Measurements from ENCODE around the gene GSDME.

Gene GSDME

DNA sequence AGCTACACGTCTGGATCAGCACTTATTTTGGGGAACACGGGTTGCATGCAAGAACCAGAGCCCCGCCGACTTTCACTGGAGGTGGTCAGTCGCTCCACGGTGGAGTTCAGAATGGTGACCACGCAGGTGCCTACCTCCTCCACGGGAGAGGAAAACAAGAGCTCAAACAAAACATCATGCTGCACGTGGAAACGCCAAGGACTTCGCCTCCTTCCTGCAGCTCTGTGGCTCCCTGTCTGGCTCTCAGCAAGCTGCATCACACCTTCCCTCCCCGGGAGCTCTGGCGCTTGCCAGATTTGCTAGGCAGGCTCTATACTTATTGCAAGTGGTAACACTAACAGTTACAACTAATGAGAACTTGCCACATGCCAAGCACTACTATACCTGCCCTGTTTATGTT lies 26.0 kb downstream of the GSDME start:
- Histone ChIP-seq H3K4me1 (ENCODE audit: control insufficient read depth in 2 of 2, insufficient read depth in 2 of 2, low read length in 2 of 2) (no peaks in the 10 kb centered on the region), H3K27me3 (ENCODE audit: control insufficient read depth in 2 of 2, insufficient read depth in 2 of 2, low read length in 2 of 2) (no peaks in the 10 kb centered on the region), H3K9ac (ENCODE audit: low read depth in 1 of 2, low read length in 2 of 2) (no peak overlapping the region), H3K36me3 (ENCODE audit: control insufficient read depth in 2 of 2, insufficient read depth in 2 of 2, low read length in 2 of 2) (no peaks in the 10 kb centered on the region), H3K4me3 (ENCODE audit: low read length in 2 of 2) (no peak overlapping the region), H3K27ac (ENCODE audit: low read depth in 2 of 2, low read length in 2 of 2) (no peak overlapping the region), H3K9me3 (ENCODE audit: control insufficient read depth in 2 of 2, low read length in 2 of 2) (no peaks in the 10 kb centered on the region)

DNA sequence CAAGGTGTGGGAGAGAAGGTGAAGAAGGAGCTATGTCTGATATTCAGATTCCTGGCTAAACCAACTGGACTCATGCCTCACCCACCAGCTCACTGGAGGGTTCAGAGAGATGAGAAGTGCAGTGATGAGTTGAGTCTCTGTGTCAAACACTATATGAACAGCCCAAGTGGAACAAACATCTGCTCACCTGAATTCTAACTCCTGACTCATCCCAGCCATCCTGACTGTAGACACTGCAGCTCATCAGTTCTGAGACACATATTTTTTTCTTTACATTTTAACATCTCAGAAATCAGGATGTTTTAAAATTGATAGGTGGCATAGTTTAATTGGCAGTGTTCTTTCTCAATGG lies 27.3 kb downstream of the GSDME start:
- Histone ChIP-seq H3K9me3 (ENCODE audit: control insufficient read depth in 2 of 2, low read length in 2 of 2) (no peaks in the 10 kb centered on the region), H3K4me3 (ENCODE audit: low read length in 2 of 2) (no peak overlapping the region), H3K27ac (ENCODE audit: low read depth in 2 of 2, low read length in 2 of 2) (no peak overlapping the region), H3K9ac (ENCODE audit: low read depth in 1 of 2, low read length in 2 of 2) (no peak overlapping the region), H3K27me3 (ENCODE audit: control insufficient read depth in 2 of 2, insufficient read depth in 2 of 2, low read length in 2 of 2) (no peaks in the 10 kb centered on the region), H3K36me3 (ENCODE audit: control insufficient read depth in 2 of 2, insufficient read depth in 2 of 2, low read length in 2 of 2) (no peaks in the 10 kb centered on the region), H3K4me1 (ENCODE audit: control insufficient read depth in 2 of 2, insufficient read depth in 2 of 2, low read length in 2 of 2) (no peaks in the 10 kb centered on the region)

DNA sequence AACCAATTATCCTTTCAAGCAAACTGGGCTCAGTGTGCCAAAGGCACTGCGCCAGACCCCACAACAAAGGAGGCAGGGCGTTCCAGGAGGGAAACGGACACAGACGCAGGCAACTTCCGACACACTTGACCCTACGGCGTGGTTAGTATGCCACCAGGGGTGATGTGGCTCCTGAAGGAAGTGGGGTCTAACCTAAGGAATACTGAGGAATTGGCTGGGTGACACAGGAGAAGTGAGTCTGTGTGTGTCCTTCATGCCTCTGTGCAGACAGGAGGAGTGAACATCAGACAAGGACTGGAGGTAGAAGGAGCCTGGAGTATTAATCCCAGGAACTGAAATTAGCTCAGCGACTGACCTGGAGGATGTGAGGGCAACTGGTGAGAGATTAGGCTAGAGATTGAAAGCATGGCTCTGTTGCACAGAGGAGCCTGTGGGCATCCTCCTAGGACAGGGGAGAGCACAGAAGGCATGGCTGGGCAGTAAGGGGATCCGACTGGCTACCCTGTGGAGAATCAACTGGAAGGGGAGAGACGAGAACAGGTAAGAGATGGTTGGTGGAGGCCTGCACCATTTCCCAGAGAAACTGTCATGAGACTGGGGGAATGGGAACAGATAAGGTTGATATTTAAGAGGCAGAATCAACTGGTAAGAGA lies 27.8 kb downstream of the GSDME start:
- H3K36me3 ChIP-seq (ENCODE audit: control insufficient read depth in 2 of 2, insufficient read depth in 2 of 2, low read length in 2 of 2), result no peaks in the 10 kb centered on the region
- H3K9ac ChIP-seq (ENCODE audit: low read depth in 1 of 2, low read length in 2 of 2), result no peak overlapping the region
- H3K4me3 ChIP-seq (ENCODE audit: low read length in 2 of 2), result no peak overlapping the region
- H3K4me1 ChIP-seq (ENCODE audit: control insufficient read depth in 2 of 2, insufficient read depth in 2 of 2, low read length in 2 of 2), result no peaks in the 10 kb centered on the region
- H3K27ac ChIP-seq (ENCODE audit: low read depth in 2 of 2, low read length in 2 of 2), result no peak overlapping the region
- no peaks in the 10 kb centered on the region for H3K27me3 ChIP-seq (ENCODE audit: control insufficient read depth in 2 of 2, insufficient read depth in 2 of 2, low read length in 2 of 2)
- H3K9me3 ChIP-seq (ENCODE audit: control insufficient read depth in 2 of 2, low read length in 2 of 2), result no peaks in the 10 kb centered on the region

DNA sequence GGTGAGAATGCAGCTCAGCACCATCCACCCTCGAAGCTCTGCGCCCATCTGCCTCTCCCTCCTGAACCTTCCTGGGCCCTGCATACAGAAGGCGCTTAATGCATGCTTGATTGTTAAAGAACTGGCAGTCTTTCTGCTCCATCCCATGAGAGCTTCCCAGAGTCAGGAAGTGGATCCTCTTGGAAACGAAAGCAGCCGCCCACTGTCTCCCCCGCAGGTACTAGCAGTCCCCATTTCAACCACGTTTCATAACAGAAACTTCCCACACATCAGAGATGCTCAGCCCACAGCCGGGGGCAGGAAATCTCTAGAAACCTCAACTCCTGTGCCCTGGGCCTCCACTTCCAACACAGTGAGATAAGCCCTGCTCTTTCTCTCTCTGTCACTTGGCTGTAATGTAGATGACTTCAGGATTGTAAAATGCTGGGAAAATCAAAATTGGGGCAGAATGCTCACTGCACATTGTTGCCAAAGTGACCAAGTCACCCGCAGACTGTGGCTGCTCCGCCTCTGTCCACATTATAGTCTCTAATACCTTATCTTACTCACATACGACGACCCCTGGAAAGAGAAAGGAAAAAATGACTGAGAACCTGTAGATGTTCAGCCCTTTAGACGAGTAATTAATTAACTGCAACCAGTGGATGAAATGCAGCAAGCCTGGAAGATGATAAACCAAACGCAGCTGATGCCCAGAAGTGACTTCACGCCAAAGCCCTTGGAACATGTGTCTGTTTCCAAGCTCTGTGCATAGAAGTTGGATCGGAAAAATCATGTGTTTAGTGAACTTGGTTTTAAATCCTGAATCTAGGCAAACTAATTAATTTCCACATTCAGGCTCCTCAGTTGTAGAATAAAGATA lies 28.5 kb downstream of the GSDME start:
- Histone ChIP-seq H3K36me3 (ENCODE audit: control insufficient read depth in 2 of 2, insufficient read depth in 2 of 2, low read length in 2 of 2) (no peaks in the 10 kb centered on the region), H3K27ac (ENCODE audit: low read depth in 2 of 2, low read length in 2 of 2) (no peak overlapping the region), H3K9me3 (ENCODE audit: control insufficient read depth in 2 of 2, low read length in 2 of 2) (no peaks in the 10 kb centered on the region), H3K4me1 (ENCODE audit: control insufficient read depth in 2 of 2, insufficient read depth in 2 of 2, low read length in 2 of 2) (no peaks in the 10 kb centered on the region), H3K27me3 (ENCODE audit: control insufficient read depth in 2 of 2, insufficient read depth in 2 of 2, low read length in 2 of 2) (no peaks in the 10 kb centered on the region), H3K4me3 (ENCODE audit: low read length in 2 of 2) (no peak overlapping the region), H3K9ac (ENCODE audit: low read depth in 1 of 2, low read length in 2 of 2) (no peak overlapping the region)

DNA sequence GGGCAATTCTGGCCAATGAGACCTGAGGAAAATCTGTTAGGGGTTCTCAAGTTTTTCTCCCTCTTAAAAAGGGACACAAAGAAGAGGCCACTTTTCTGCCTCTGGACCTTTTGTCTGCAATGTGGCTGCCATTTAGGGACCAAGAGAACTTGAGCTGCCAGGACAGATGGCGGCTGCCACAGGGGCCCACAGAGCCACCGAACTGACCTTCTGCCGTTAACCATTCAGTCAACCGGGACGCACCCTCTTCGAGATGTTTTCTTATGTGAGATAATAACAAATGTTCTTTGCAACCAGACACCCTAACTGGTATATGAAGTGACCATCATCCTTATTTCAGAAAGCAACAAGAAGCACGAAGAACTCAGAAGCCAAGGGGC lies 29.2 kb downstream of the GSDME start:
- Histone ChIP-seq H3K27me3 (ENCODE audit: control insufficient read depth in 2 of 2, insufficient read depth in 2 of 2, low read length in 2 of 2) (no peaks in the 10 kb centered on the region), H3K27ac (ENCODE audit: low read depth in 2 of 2, low read length in 2 of 2) (no peak overlapping the region), H3K4me3 (ENCODE audit: low read length in 2 of 2) (no peak overlapping the region), H3K4me1 (ENCODE audit: control insufficient read depth in 2 of 2, insufficient read depth in 2 of 2, low read length in 2 of 2) (no peaks in the 10 kb centered on the region), H3K9ac (ENCODE audit: low read depth in 1 of 2, low read length in 2 of 2) (no peak overlapping the region), H3K9me3 (ENCODE audit: control insufficient read depth in 2 of 2, low read length in 2 of 2) (no peaks in the 10 kb centered on the region), H3K36me3 (ENCODE audit: control insufficient read depth in 2 of 2, insufficient read depth in 2 of 2, low read length in 2 of 2) (no peaks in the 10 kb centered on the region)

DNA sequence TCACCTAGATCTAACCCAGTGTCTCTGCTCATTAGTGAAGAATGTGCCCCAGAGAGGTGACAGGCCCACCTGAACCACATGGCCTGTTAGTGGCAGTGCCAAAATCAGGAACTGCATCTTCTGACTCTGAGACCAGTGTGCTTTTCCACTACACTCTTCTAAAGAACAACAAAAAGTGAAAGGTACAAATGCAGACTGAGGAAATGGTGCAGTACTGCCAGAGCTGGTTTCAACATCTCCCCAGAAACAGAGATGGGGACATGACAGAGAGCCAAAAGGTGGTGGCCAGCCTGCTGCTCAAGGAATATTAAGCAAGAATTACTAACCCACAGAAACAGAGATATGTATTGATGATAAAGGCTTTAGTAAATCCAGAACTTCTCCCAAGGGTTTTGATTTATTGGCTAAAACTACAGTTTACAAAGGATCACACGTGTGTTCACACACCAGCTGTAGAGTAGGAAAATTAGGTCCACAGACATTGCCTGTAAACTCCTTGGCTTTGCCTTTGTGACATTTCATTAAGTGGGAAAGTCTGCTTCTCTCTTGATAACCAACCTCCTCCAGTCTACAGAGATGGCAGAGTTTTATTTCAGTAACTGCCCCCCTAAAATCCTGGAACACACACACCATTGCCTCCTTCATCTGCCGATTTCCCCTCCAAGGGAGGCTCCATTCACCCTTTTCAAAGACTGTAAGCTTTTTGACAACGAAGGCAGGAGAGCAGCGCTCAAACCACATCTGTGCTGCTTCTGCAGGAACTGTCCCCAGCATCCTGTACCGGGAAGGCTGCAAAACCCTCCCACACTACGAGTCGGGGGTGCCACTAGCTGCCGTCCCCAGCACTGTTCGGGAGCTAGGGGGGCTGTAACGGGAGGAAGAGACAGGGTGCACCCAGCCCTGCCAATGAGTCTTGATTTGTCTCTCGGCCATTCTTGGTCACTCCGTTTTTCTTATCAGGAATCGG lies 29.8 kb downstream of the GSDME start:
- no peak overlapping the region for H3K27ac ChIP-seq (ENCODE audit: low read depth in 2 of 2, low read length in 2 of 2)
- no peak overlapping the region for H3K9ac ChIP-seq (ENCODE audit: low read depth in 1 of 2, low read length in 2 of 2)
- H3K36me3 ChIP-seq (ENCODE audit: control insufficient read depth in 2 of 2, insufficient read depth in 2 of 2, low read length in 2 of 2), result no peaks in the 10 kb centered on the region
- H3K4me1 ChIP-seq (ENCODE audit: control insufficient read depth in 2 of 2, insufficient read depth in 2 of 2, low read length in 2 of 2), result no peaks in the 10 kb centered on the region
- no peaks in the 10 kb centered on the region for H3K9me3 ChIP-seq (ENCODE audit: control insufficient read depth in 2 of 2, low read length in 2 of 2)
- no peaks in the 10 kb centered on the region for H3K27me3 ChIP-seq (ENCODE audit: control insufficient read depth in 2 of 2, insufficient read depth in 2 of 2, low read length in 2 of 2)
- no peak overlapping the region for H3K4me3 ChIP-seq (ENCODE audit: low read length in 2 of 2)

DNA sequence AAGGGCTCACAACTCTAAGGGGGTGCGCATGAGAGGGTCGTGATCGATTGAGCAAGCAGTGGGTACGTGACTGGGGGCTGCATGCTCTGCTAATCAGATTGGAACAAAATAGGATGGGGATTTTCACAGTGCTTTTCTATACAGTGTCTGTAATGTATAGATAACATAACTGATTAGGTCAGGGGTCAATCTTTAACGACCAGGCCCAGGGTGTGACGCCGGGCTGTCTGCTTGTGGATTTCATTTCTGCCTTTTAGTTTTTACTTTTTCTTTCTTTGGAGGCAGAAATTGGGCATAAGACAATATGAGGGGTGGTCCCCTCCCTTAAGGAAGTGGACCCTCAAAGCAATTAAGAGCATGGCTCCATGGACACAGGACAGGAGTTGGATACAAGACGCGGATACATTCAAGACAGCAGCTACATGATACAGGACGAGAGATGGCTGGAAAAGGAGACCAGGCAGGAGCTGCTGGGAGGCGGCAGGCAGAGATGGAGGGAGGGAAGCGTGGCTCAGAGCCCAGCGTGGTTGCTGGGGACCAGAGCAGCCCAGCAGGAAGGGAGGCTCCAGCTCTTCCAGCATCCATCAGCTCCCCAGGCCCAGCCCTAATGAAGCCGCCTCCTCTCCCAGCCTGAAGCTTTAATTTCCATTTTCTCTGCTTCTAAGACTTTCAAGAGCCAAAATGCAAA lies 31.6 kb downstream of the GSDME start:
- H3K4me1 ChIP-seq (ENCODE audit: control insufficient read depth in 2 of 2, insufficient read depth in 2 of 2, low read length in 2 of 2), result no peaks in the 10 kb centered on the region
- no peak overlapping the region for H3K4me3 ChIP-seq (ENCODE audit: low read length in 2 of 2)
- no peak overlapping the region for H3K9ac ChIP-seq (ENCODE audit: low read depth in 1 of 2, low read length in 2 of 2)
- H3K27me3 ChIP-seq (ENCODE audit: control insufficient read depth in 2 of 2, insufficient read depth in 2 of 2, low read length in 2 of 2), result no peaks in the 10 kb centered on the region
- no peaks in the 10 kb centered on the region for H3K9me3 ChIP-seq (ENCODE audit: control insufficient read depth in 2 of 2, low read length in 2 of 2)
- H3K27ac ChIP-seq (ENCODE audit: low read depth in 2 of 2, low read length in 2 of 2), result no peak overlapping the region
- no peaks in the 10 kb centered on the region for H3K36me3 ChIP-seq (ENCODE audit: control insufficient read depth in 2 of 2, insufficient read depth in 2 of 2, low read length in 2 of 2)

DNA sequence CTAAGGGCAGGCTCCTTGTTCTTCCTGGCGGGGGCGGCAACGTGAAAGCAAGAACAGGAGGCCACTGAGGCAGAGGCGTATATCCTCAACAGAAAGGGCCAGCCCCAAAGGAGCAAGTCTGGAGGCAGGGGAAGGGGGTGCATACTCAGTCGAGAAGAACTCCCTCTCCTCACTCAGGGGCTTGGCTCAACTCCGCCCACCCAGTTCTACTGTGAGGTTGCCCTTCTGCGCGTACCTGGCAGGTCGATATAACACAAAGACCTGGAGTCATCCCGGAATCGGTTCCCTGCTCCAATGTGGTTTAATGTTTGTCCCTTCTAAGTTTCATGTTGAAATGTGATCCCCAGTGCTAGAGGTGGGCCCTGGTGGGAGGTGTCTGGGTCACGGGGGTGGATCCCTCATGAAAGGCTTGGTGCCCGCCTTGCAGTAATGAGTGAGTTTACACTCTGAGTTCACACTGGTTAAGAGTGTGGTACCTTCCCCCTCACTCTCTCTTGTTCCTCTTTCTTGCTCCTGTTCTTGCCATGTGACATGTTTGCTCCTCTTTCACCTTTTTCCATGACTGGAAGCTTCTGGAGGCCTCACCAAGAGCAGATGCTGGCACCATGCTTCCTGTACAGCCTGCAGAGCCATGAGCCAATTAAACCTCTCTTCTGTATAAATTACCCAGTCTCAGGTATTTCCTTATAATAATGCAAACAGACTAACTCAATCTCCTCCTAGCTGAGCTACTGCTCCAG lies 32.6 kb downstream of the GSDME start:
- Histone ChIP-seq H3K27me3 (ENCODE audit: control insufficient read depth in 2 of 2, insufficient read depth in 2 of 2, low read length in 2 of 2) (no peaks in the 10 kb centered on the region), H3K36me3 (ENCODE audit: control insufficient read depth in 2 of 2, insufficient read depth in 2 of 2, low read length in 2 of 2) (no peaks in the 10 kb centered on the region), H3K9ac (ENCODE audit: low read depth in 1 of 2, low read length in 2 of 2) (no peak overlapping the region), H3K4me1 (ENCODE audit: control insufficient read depth in 2 of 2, insufficient read depth in 2 of 2, low read length in 2 of 2) (no peaks in the 10 kb centered on the region), H3K4me3 (ENCODE audit: low read length in 2 of 2) (no peak overlapping the region), H3K27ac (ENCODE audit: low read depth in 2 of 2, low read length in 2 of 2) (no peak overlapping the region), H3K9me3 (ENCODE audit: control insufficient read depth in 2 of 2, low read length in 2 of 2) (no peaks in the 10 kb centered on the region)

DNA sequence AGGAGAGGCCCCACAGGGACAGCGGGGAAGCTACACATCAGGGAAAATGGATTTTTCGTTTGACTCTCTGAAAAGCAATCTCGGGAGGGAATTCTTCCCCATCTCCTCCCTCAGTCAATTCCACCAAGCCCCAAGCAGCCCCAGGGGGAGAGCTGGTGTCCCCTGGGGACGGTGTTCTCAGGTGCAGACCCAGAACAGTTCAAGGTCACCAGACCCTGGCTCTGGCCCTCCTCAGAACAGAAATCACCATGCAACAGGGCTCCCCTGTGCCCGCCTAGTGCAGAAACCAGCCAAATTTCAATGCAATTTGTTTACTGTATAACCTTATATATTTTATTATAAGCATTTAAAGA lies 34.1 kb downstream of the GSDME start:
- H3K27me3 ChIP-seq (ENCODE audit: control insufficient read depth in 2 of 2, insufficient read depth in 2 of 2, low read length in 2 of 2), result peaks cover 0 to 2% of the 10 kb centered on the region in 2 donors
- no peak overlapping the region for H3K27ac ChIP-seq (ENCODE audit: low read depth in 2 of 2, low read length in 2 of 2)
- no peak overlapping the region for H3K9ac ChIP-seq (ENCODE audit: low read depth in 1 of 2, low read length in 2 of 2)
- no peaks in the 10 kb centered on the region for H3K9me3 ChIP-seq (ENCODE audit: control insufficient read depth in 2 of 2, low read length in 2 of 2)
- H3K36me3 ChIP-seq (ENCODE audit: control insufficient read depth in 2 of 2, insufficient read depth in 2 of 2, low read length in 2 of 2), result no peaks in the 10 kb centered on the region
- no peak overlapping the region for H3K4me3 ChIP-seq (ENCODE audit: low read length in 2 of 2)
- H3K4me1 ChIP-seq (ENCODE audit: control insufficient read depth in 2 of 2, insufficient read depth in 2 of 2, low read length in 2 of 2), result no peaks in the 10 kb centered on the region

Data from mucosa of rectum (tissue), 2 donors.